RPMI7951 (cell line): ENCODE measurements around the gene CCR5AS.
"Not testable (repeated sequence)": the region's sequence is repeated elsewhere in the genome, so short reads cannot be mapped to it uniquely, and the experiment has no call there.

Source experiments
- DNase-seq: peaks from one replicate; pipeline ENCODE4 v3.0.0-alpha.2; 2012; ENCODE audit warnings: low read depth

CCR5AS gene

GRCh38 chr3:46406788-46407611, at the start of gene CCR5AS, which contains the start of gene CCRL2:
Gene CCR5AS, minus strand, starts transcription at chr3:46407066.
Gene CCRL2, plus strand, starts transcription at chr3:46407259. Its CDS starts 821 bp downstream, at chr3:46408080.
- DNase-seq = peak; percentile 84

DNA sequence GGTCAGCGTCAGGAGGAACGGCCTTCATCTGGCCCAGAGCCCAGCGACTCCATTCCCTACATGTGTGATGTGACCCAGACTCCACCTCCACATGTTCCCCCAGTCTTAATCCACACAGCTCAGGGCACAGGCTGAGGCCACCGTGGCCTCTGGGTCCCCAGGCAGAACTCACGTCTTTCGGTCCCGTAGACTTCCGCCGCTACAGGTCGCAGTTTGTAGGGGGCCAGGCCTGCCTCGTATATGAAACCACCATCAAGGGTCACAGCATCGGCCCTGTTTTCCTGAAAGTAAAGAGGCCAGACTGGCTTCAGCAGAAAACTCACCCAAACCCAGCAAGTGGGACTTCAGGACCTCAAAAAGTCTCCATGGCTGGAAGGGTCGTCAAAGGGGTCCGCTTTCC, 49.3 kb upstream of the CCR5AS start:
- DNase-seq = no peak

- DNase-seq = no peak
Measured at GRCh38 chr3:46455231-46456115, 48.6 kb upstream of the CCR5AS start.

- DNase-seq = no peak
Measured at GRCh38 chr3:46454606-46455005, 47.7 kb upstream of the CCR5AS start.

GRCh38 chr3:46454209-46454595, 47.3 kb upstream of the CCR5AS start:
- no peak for DNase-seq

DNA sequence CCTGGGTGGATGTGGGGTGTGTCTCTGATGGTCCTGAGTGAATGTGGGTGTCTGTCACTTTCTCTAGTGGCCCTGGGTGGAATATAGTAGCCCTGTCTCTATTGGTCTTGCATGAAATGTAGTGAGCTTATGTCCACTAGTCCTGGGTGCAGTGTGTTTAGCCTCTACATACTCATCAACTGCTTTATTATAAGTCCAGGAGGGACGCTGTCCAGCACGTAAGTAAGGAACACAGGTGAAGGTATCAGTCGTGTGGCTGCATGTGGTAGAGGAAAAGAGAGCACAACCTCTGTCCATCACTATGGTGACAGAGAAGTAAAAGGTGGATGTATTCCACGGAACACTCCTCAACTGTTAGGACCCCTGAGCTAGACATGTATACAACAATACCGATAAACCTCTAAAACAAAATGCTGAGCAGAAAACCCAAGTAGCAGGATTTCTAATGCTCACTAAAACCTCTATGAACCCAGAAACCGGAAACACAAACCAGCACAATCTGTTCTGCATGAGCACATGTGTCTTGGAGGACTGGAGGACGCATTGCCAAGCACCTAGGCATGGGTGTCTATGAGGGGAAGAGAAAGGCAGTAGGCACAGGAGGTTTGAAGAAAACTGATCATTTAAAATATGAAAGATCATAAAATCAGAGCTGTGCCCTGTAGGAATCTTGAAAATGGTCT, 46.8 kb upstream of the CCR5AS start:
- no peak for DNase-seq

DNA sequence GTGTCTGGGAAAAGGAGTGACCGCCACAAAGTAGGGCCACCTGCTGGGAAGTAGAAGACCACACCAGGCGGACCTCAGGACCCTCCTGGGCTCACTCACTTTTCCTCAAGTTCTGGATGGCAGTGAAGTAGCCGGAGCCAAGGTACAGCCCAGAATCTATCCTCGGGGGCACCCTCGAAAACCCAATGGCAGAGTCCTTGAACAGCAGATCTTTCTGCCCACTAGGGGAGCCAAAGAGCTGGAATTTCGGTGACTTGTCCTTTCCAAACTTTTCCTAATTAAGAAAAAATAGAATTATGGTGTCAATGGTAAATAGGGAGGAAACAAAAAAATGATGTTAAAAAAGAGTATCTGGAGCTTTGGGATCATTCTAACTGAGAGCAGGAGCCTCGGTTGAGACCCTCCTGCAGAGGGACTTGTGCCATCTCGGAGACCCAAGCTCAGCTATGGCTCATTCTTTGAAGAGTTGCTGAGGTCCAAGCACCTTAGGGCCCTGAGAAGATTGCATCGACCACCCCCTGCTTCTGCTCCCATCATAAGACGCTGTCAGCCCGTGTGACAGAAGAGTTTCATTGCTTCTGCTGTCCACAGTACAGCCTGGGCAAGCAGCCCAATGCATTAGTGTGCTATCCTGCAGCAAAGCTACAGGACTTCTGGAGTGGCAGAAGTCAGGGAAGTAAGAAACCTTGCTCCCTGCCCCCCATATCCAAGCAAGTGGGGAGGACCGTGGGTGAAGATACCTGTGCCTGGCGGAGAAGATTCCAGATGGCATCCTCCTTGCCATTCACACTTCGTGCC, 43.1 kb upstream of the CCR5AS start:
- DNase-seq = no peak

GRCh38 chr3:46448721-46449120, 41.9 kb upstream of the CCR5AS start:
- no peak for DNase-seq

- DNase-seq = no peak
Measured at GRCh38 chr3:46447228-46447985, 40.5 kb upstream of the CCR5AS start.

DNA sequence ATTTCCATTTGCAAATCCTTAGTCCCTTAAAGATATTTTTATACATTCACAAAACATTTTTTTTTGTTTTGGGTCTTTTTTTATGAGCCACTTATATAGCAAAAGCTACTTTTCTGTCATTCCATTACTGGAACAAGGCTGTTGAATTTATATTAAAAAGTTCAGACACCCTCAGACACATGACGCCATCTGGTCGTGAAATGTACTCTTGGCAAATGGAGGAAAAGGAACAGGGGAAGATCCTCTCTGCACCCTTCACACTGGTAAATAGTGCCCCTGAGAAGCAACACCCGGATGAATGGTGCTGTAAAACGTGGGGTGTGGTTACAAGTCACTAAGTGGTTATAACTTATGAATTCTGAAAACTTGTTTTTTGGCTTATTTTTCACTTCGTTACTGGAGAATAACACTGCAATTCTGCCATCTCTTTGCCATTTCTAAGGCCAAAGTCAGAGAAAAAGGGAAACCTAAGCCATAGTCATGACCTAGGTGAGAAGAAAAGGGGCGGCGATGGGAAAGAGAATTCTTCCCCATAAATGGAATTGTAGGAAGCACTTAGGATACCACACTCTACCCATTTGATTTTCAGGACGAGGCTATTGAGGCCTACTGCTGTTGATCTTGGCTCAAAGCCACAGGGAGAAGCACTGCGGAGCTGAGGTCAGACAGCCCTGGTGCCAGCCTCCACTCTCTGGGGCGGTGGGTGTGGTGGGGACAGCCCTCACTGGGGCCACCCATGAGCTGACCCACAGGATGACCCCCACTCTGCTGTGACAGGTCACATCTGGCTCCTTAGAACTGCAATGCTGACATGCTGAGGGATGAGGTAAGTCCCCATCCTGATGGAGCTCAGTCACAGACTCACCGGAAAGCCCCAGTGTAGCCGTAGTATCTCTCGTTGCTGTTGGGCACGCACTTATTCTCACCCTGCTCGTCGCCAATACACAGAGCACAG, 36.0 kb upstream of the CCR5AS start:
- DNase-seq = peak; percentile 58

- DNase-seq = peak; percentile 29
Measured at GRCh38 chr3:46440531-46441294, 33.8 kb upstream of the CCR5AS start.

DNA sequence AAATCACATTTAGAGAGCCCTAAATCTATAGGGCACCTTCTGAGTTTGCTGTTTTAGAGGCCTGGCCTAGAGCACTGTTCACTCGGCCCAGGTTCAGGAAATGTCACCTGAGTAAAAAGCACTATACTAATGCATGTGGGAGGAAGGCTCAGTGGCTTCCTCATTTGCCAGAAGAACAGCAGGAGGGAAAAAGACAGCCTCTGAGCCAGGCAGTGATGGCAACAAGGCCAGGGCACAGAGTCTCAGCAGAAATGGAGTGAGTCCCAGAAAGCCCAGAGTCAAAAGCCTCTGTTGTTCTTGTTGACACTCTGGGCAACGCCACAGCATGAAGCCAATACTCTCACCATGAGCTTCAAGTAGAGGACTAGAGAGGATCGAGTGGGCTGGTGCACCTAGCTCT, 32.0 kb upstream of the CCR5AS start:
- no peak for DNase-seq

DNA sequence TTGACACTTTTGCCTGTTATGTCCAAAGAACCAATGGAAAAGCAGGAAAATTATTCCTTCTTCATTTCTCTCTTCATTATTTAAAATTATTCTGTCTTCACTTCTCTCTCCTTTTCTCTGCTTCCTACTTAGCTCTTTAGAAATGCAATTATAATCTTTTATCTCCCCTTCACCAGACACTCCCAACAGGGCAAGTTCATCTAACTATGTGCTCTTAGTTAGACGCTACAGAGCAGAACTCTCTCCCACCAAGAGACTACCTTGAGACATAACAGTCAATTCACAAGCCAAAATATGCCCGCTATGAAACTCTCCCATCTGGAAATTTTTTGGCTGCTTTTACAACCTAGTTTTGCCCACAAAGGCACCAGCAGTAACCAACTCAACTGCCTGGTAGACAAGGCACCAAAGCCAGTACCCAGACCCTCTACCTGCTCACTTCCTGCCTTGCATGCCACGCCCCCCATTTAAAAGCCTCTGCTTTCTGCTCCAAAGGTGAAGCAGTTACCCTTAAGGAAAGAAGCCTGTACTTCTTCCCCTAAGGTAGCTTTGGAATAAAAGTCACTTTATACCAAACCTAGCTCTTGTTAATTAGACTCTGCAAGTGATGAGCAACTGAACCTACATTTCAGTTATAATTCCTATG, 28.3 kb upstream of the CCR5AS start:
- DNase-seq = no peak

GRCh38 chr3:46433841-46434240, 27.0 kb upstream of the CCR5AS start:
- no peak for DNase-seq

DNA sequence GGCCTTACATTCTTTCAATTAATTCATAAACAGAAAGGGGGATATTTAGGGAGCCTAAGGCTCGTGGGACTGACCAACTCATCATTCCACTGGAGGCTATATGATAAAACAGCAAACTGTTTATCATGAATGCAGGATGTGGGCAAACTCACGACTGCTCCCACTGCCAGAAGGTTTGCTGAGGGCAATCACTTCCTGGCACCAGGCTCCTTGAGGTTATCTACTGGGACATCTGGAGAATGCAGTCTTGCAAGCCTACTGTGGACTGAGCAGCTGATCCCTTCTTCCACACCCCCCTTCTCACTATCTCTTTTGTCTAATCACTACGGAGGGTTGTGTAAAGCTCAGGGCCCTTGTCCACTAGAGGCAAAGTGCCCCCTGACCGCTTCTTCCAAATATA, 26.3 kb upstream of the CCR5AS start:
- peak; percentile 73 for DNase-seq

DNA sequence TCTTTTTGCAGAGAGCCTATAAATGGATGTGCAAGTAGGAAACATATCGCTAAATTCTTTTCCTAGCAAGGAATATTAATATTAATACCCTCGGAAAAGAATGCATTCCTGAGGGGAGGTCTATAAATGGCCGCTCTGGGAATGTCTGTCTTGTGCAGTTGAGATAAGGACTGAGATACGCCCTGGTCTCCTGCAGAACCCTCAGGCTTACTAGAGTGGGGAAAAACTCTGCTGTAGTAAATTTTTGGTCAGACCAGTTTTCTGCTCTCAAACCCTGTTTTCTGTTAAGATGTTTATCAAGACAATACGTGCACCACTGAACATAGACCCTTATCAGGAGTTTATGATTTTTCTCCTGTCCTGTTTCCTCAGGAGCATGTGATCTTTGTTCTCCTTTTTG, 25.0 kb upstream of the CCR5AS start:
- DNase-seq = not testable (repeated sequence)

- DNase-seq = not testable (repeated sequence)
Measured at GRCh38 chr3:46430879-46431278, 24.0 kb upstream of the CCR5AS start.

GRCh38 chr3:46429671-46430070, 22.8 kb upstream of the CCR5AS start:
- DNase-seq = no peak
